Mucosa of stomach (tissue), 1 donor: ENCODE data around the gene HS6ST3.
"Not testable (repeated sequence)": the region's sequence is repeated elsewhere in the genome, so short reads cannot be mapped to it uniquely, and the experiment has no call there.

Experiments used
- H3K27me3 ChIP-seq: one replicate; pipeline ENCODE4 v1.7.0; 2013; ENCODE audit warnings: mild to moderate bottlenecking, low read length; ENCODE audit not compliant: control insufficient read depth, insufficient read depth
- H3K36me3 ChIP-seq: one replicate; pipeline ENCODE4 v1.7.0; 2013; ENCODE audit warnings: low read length; ENCODE audit not compliant: control insufficient read depth, insufficient read depth
- H3K4me1 ChIP-seq: one replicate; pipeline ENCODE4 v1.7.0; 2013; ENCODE audit warnings: mild to moderate bottlenecking, low read length; ENCODE audit not compliant: control insufficient read depth, insufficient read depth
- H3K4me3 ChIP-seq: one replicate; pipeline ENCODE4 v1.7.0; 2013; ENCODE audit warnings: low read length
- H3K9ac ChIP-seq: one replicate; pipeline ENCODE4 v1.7.0; 2013; ENCODE audit warnings: mild to moderate bottlenecking, low read length, moderate library complexity
- H3K9me3 ChIP-seq: one replicate; pipeline ENCODE4 v1.7.0; 2013; ENCODE audit warnings: mild to moderate bottlenecking, low read length, moderate library complexity; ENCODE audit not compliant: control insufficient read depth
- donor health status: Pancreatic carcinoma.

The HS6ST3 gene

GRCh38 chr13:96744367-96745331 is 654.7 kb downstream of the HS6ST3 start:
- no peak overlapping the region for H3K9ac ChIP-seq
- H3K27me3 ChIP-seq: no peaks in the 10 kb centered on the region
- H3K4me1 ChIP-seq: no peaks in the 10 kb centered on the region
- no peaks in the 10 kb centered on the region for H3K9me3 ChIP-seq
- H3K4me3 ChIP-seq: no peak overlapping the region
- H3K36me3 ChIP-seq: no peaks in the 10 kb centered on the region

DNA sequence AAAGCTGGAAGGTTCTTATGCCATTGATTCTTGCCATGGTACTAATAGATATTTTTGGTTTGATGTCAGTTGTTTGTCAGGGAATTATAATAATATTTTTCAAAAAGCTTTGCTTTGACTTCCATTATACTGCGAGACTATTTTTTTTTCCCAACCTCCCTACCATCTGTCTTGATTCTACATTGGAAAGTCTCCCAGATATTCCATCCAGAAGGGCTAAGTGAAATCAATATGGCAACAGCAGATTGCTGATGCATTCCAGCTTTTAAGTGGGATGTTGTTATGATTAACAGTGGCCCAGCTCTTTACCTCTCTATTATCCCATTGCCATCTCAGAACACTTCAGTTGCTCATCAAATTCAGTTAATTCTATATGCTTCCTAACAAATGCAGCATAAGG is 657.0 kb downstream of the HS6ST3 start:
- Histone ChIP-seq H3K9me3 (no peaks in the 10 kb centered on the region), H3K4me3 (no peak overlapping the region), H3K27me3 (no peaks in the 10 kb centered on the region), H3K4me1 (no peaks in the 10 kb centered on the region), H3K9ac (no peak overlapping the region), H3K36me3 (no peaks in the 10 kb centered on the region)

DNA sequence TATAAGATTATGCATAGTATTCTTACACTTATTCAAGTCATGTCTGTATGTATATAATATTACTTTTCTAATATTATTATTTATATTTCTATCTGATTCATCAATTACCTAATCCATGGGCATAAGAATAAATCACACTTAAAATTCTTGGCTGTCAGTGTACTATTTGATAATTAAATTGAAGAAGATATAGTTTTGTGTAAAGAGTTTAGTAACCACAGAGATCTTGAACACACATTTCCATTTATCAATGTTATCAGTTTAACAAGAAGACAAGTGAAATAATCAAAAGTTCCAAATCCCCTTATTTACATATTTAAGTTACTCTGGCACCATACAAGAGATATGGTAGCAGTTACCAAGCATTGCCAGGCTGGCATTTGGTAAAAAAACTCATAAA is 659.9 kb downstream of the HS6ST3 start:
- Histone ChIP-seq H3K9me3 (no peaks in the 10 kb centered on the region), H3K9ac (no peak overlapping the region), H3K36me3 (no peaks in the 10 kb centered on the region), H3K4me1 (no peaks in the 10 kb centered on the region), H3K4me3 (no peak overlapping the region), H3K27me3 (no peaks in the 10 kb centered on the region)

GRCh38 chr13:96751089-96751488 is 661.2 kb downstream of the HS6ST3 start:
- Histone ChIP-seq H3K4me3 (no peak overlapping the region), H3K4me1 (no peaks in the 10 kb centered on the region), H3K27me3 (no peaks in the 10 kb centered on the region), H3K9me3 (no peaks in the 10 kb centered on the region), H3K36me3 (no peaks in the 10 kb centered on the region), H3K9ac (no peak overlapping the region)

DNA sequence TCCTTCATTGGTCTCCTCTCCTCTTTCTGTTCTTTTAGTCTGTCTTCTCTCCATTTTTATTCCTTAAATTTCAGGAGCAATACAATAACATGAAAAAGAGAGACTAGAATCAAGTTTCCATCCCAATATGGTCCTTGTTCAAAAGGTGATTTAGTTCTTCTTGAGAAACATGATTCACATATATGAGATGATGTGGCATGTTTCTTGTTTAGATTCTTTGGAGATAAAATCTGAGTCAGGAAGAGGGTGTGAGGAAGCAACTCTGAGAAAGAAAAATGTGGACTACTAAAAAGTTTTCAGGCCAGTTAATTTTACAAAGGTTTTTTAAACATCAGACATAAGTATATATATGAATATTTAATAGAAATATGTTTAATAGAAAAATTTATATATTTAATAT is 673.0 kb downstream of the HS6ST3 start:
- Histone ChIP-seq H3K4me3 (no peak overlapping the region), H3K27me3 (no peaks in the 10 kb centered on the region), H3K36me3 (no peaks in the 10 kb centered on the region), H3K9ac (no peak overlapping the region), H3K4me1 (no peaks in the 10 kb centered on the region), H3K9me3 (no peaks in the 10 kb centered on the region)

GRCh38 chr13:96766306-96766705 is 676.4 kb downstream of the HS6ST3 start:
- Histone ChIP-seq H3K27me3 (no peaks in the 10 kb centered on the region), H3K4me1 (no peaks in the 10 kb centered on the region), H3K4me3 (no peak overlapping the region), H3K9ac (no peak overlapping the region), H3K36me3 (no peaks in the 10 kb centered on the region), H3K9me3 (no peaks in the 10 kb centered on the region)

DNA sequence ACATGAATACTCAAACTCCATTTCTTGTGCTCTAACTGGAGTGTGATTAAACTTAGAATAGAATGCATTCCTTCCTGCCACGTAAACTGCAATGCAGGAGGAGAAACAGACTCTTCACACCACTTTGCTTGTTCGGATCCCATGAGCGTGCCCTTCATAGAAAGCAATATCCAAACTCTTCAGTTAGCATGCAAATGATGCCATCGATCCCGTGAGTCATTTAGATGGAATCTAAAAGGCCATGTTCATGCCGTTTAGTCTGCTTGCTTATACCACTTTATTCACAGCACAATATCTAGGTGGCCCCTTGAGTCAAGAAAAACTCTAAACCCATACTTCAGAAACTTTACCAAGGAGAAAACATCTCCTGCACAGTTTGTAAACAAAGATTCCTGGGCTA is 678.6 kb downstream of the HS6ST3 start:
- Histone ChIP-seq H3K9ac (no peak overlapping the region), H3K9me3 (no peaks in the 10 kb centered on the region), H3K4me1 (peaks cover 5% of the 10 kb centered on the region), H3K36me3 (no peaks in the 10 kb centered on the region), H3K4me3 (no peak overlapping the region), H3K27me3 (no peaks in the 10 kb centered on the region)

GRCh38 chr13:96769874-96770273 is 680.0 kb downstream of the HS6ST3 start:
- Histone ChIP-seq H3K36me3 (no peaks in the 10 kb centered on the region), H3K4me1 (peaks cover 5% of the 10 kb centered on the region), H3K9ac (no peak overlapping the region), H3K4me3 (no peak overlapping the region), H3K9me3 (no peaks in the 10 kb centered on the region), H3K27me3 (no peaks in the 10 kb centered on the region)

- no peaks in the 10 kb centered on the region for H3K27me3 ChIP-seq
- H3K4me3 ChIP-seq: no peak overlapping the region
- H3K9ac ChIP-seq: no peak overlapping the region
Measured at GRCh38 chr13:96771486-96772367, 681.8 kb downstream of the HS6ST3 start.

GRCh38 chr13:96772426-96772825 is 682.5 kb downstream of the HS6ST3 start:
- no peak overlapping the region for H3K9ac ChIP-seq
- no peaks in the 10 kb centered on the region for H3K36me3 ChIP-seq
- no peaks in the 10 kb centered on the region for H3K27me3 ChIP-seq
- no peak overlapping the region for H3K4me3 ChIP-seq
- H3K4me1 ChIP-seq: peaks cover 5% of the 10 kb centered on the region
- no peaks in the 10 kb centered on the region for H3K9me3 ChIP-seq

More at GRCh38 chr13:96771486-96772367, 681.8 kb downstream of the HS6ST3 start:
- Histone ChIP-seq H3K36me3 (no peaks in the 10 kb centered on the region), H3K9me3 (no peaks in the 10 kb centered on the region), H3K4me1 (peaks cover 5% of the 10 kb centered on the region)

DNA sequence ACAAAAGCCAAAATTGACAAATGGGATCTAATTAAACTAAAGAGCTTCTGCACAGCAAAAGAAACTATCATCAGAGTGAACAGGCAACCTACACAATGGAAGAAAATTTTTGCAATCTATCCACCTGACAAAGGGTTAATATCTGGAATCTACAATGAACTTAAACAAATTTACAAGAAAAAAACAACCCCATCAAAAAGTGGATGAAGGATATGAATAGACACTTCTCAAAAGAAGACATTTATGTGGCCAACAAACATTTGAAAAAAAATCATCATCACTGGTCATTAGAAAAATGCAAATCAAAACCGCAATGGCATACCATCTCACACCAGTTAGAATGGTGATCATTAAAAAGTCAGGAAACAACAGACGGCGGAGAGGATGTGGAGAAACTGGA is 688.4 kb downstream of the HS6ST3 start:
- not testable (repeated sequence) for H3K4me3 ChIP-seq, H3K36me3 ChIP-seq, H3K27me3 ChIP-seq, H3K9ac ChIP-seq, H3K9me3 ChIP-seq, H3K4me1 ChIP-seq

- Histone ChIP-seq H3K4me1 (no peaks in the 10 kb centered on the region), H3K36me3 (no peaks in the 10 kb centered on the region), H3K9ac (no peak overlapping the region), H3K9me3 (no peaks in the 10 kb centered on the region), H3K27me3 (no peaks in the 10 kb centered on the region), H3K4me3 (no peak overlapping the region)
Measured at GRCh38 chr13:96779691-96780090, 689.8 kb downstream of the HS6ST3 start.
